Measurements from ENCODE around the gene CDKN1B. TPM values are rescaled to one million over a fixed set of nuclear protein-coding genes. Genes with fewer than 3 reads are reported as not detected.

The CDKN1B gene
- total RNA-seq, 1 experiment from 2014 or later, result 33.1 TPM

DNA sequence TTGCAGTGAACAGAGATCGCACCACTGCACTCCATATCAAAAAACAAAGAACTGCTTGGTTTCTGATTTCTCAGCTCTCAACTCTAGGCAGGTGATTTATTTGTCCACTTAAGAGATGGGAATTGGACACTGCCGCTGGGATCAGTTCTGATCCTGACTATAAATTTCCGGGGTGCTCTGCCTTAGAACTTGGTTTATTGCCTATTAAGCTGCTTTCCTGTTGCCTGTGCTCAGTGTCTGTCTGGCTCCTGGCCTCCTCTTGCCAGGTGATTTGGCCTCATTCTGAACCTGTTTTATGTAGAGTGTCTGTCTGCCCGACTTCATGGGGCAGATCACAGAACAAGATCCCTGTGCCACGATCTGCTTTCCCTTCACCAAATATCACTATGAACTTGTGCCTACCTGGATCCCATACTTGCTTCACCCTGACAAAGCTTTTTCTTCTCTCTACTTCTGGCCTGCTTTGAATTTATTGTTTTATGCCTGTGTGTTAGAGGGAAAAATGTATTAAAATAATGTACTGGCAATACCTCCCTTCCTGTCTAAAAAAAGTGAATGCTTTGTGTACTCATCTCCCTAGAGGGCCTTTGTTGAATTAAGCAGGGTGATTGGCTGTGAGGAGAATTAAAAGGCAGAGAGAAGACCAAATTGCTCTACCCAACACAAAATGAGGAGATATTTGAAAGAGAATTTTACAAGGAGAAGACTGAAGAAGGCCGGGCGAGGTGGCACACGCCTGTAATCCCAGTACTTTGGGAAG, 27.6 kb downstream of the CDKN1B start:
- intact Hi-C loops (cut with micrococcal nuclease), result no loop called here
- Histone ChIP-seq H3K36me3 (ENCODE audit: control insufficient read depth in 1 of 2, insufficient read depth in 2 of 2, low read length in 2 of 2) (no peaks in the 10 kb centered on the region), H3K79me2 (ENCODE audit: insufficient read depth, low read length) (no peaks in the 10 kb centered on the region), H3K4me2 (ENCODE audit: low read length) (peak overlapping the region; percentile 20), H3K27ac (ENCODE audit: low read depth, low read length) (no peak overlapping the region), H3K4me1 (ENCODE audit: control insufficient read depth in 1 of 2, insufficient read depth in 2 of 2, low read length in 2 of 2) (peaks cover 5 to 17% of the 10 kb centered on the region in 2 experiments), H3K9ac (ENCODE audit: low read length) (no peak overlapping the region), H4K20me1 (ENCODE audit: insufficient read depth) (no peaks in the 10 kb centered on the region), H3K9me3 (ENCODE audit: control insufficient read depth in 1 of 2, insufficient read depth in 1 of 2, low read depth in 1 of 2, low read length in 2 of 2) (no peaks in the 10 kb centered on the region), H3K4me3 (replicated peaks in 1 of 2; ENCODE audit: low read depth in 1 of 2, low read length in 2 of 2) (no peak overlapping the region), H3K27me3 (ENCODE audit: insufficient read depth, low read length) (no peaks in the 10 kb centered on the region), H2AFZ (ENCODE audit: low read depth, low read length, poor library complexity, severe bottlenecking) (no peak overlapping the region), H3K9me2 (ENCODE audit: insufficient read depth) (no peaks in the 10 kb centered on the region)
- DNase-seq (ENCODE audit: low read depth, low spot score), result no peak
- TF ChIP-seq, protein P1, sequence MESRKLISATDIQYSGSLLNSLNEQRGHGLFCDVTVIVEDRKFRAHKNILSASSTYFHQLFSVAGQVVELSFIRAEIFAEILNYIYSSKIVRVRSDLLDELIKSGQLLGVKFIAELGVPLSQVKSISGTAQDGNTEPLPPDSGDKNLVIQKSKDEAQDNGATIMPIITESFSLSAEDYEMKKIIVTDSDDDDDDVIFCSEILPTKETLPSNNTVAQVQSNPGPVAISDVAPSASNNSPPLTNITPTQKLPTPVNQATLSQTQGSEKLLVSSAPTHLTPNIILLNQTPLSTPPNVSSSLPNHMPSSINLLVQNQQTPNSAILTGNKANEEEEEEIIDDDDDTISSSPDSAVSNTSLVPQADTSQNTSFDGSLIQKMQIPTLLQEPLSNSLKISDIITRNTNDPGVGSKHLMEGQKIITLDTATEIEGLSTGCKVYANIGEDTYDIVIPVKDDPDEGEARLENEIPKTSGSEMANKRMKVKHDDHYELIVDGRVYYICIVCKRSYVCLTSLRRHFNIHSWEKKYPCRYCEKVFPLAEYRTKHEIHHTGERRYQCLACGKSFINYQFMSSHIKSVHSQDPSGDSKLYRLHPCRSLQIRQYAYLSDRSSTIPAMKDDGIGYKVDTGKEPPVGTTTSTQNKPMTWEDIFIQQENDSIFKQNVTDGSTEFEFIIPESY (IDR thresholded peaks at IDR 0.05; ENCODE audit: extremely low read depth, insufficient replicate concordance, low read length), result no peak
- TF ChIP-seq FOSL1 (IDR thresholded peaks at IDR 0.05; ENCODE audit: low read depth), result no peak
- TF ChIP-seq POLR2A (IDR thresholded peaks at IDR 0.05; ENCODE audit: borderline replicate concordance, extremely low read depth, insufficient read depth, insufficient read length), result no peak
- no peak for TF ChIP-seq EZH2 (IDR thresholded peaks at IDR 0.05)
- TF ChIP-seq RAD21 (IDR thresholded peaks at IDR 0.05; ENCODE audit: low read depth), result no peak
- TF ChIP-seq SIN3A (IDR thresholded peaks at IDR 0.05; ENCODE audit: low read depth), result no peak
- ATAC-seq, result no peak
- ChIA-PET CTCF (interaction anchor here (4.4 kb wide), 1 partner anchor 8 kb away, joined by 30 read pairs; no protein-coding TSS in a partner anchor), POLR2A (interaction anchor here (0.6 to 1.3 kb wide), 2 partner anchors 8 to 28 kb away, joined by 3 read pairs; no protein-coding TSS in a partner anchor), RAD21 (ENCODE audit: low non-redundant PET in 1 of 2, low total read pairs in 2 of 2, uncharacterized antibody in 2 of 2, unreplicated experiment in 2 of 2) (interaction anchor here in 1 of 2 experiments (0.6 kb wide), 1 partner anchor 62 kb away, joined by 3 read pairs; no protein-coding TSS in a partner anchor)
- no TSS peak for BruUV-seq (replicated peaks)
